ENCODE results near the gene KIF6.
"Not testable (repeated sequence)": the region's sequence is repeated elsewhere in the genome, so short reads cannot be mapped to it uniquely, and the experiment has no call there.

Gene KIF6, protein sequence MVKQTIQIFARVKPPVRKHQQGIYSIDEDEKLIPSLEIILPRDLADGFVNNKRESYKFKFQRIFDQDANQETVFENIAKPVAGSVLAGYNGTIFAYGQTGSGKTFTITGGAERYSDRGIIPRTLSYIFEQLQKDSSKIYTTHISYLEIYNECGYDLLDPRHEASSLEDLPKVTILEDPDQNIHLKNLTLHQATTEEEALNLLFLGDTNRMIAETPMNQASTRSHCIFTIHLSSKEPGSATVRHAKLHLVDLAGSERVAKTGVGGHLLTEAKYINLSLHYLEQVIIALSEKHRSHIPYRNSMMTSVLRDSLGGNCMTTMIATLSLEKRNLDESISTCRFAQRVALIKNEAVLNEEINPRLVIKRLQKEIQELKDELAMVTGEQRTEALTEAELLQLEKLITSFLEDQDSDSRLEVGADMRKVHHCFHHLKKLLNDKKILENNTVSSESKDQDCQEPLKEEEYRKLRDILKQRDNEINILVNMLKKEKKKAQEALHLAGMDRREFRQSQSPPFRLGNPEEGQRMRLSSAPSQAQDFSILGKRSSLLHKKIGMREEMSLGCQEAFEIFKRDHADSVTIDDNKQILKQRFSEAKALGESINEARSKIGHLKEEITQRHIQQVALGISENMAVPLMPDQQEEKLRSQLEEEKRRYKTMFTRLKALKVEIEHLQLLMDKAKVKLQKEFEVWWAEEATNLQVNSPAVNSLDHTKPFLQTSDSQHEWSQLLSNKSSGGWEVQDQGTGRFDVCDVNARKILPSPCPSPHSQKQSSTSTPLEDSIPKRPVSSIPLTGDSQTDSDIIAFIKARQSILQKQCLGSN

GRCh38 chr6:39724787-39725631 lies at the start of gene KIF6:
TSS of gene KIF6 (minus strand) at chr6:39725408. CDS start at chr6:39725310, 98 bp downstream.
- DNase-seq = peak; percentile 86

- DNase-seq = no peak
These were observed 48.6 kb upstream of the KIF6 start for GRCh38 chr6:39773782-39774181.

DNA sequence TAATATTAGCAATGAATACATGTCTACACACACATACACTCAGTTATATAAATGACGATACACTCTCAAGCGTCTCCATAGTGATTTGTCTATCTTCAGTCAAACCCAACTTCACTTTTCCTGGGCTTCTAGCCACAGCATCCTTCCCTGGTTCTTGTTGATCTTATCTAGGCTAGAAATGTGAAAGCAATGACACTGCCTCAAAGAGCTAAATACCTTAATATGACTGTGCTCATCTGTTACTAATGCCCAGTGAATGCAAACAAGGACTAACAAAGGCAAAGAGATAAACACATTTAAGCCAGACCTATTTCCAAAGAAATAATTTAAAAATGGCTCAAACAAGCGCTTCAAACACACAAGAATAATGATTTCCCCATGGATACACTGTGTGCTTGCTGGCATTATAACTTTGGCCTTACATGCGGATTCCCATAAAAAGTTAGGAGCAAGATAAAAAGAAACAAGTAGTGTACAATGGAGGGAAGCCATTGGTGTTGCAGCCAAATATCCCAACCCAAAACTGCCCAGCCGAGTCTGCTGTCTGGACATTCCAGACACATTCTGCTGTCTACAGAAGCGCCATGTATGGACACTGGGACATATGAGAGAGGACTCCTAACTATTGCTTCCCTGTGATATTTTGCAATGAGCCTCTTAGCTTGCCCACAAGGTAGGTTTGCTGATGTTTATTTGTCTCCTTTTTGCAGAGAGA lies 47.5 kb upstream of the KIF6 start:
- DNase-seq = no peak

GRCh38 chr6:39770446-39770845 lies 45.2 kb upstream of the KIF6 start:
- no peak for DNase-seq

DNA sequence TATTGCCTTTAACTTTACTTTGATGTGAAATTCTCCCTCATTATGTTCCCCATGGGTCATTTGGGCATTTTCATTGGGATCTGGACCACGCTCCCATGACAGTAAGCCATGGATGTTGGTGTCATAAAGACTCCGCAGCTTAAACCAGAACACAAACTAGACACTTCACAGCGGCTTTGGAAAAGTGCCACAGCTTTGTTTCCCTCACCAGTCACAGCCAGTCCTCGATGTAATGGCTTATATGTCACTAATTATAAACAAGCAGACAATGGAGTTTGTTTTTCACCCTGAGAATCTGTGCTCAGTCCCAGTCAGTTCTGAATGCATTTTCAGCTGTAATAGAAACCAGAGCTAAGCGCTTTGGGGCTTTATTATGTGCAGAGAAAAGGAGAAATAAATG lies 43.8 kb upstream of the KIF6 start:
- DNase-seq = no peak

GRCh38 chr6:39765508-39766065 lies 40.4 kb upstream of the KIF6 start:
- DNase-seq = no peak

DNA sequence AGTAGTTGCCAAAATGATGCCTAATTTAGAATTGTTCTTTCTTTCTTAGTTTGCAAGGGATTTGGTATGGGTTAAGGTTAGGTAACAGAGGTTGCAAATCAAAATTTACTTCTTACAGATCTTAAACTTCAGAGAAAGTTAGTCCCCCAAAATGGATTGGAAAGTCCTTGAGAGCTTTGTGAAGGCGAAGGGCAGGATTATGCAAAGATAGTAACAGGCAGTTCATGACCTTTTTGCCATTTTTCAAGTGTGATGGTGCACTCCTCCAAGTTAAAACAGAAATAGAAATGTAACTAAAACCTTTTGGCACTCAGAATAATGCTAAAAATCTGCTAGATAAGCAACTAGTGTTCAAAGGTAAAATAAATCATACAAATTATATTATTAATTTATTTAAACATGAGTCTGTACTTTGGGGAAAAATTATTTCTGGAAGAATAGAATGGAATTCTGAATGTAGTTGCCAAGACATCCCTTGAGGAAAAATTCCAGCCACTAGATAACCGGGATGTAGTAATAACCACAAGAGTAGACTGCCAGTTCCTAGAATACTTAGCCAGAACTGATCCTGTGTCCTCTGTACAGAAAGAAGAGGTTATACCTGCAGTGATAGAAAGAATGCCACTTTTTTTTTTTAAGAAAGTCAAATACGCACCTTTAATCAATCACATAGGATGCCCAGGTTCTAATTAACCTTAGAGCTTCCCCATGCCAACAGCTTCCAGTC lies 35.2 kb upstream of the KIF6 start:
- no peak for DNase-seq

GRCh38 chr6:39758905-39759605 lies 33.8 kb upstream of the KIF6 start:
- no peak for DNase-seq

- no peak for DNase-seq
These were observed 31.4 kb upstream of the KIF6 start for GRCh38 chr6:39756582-39756981.

DNA sequence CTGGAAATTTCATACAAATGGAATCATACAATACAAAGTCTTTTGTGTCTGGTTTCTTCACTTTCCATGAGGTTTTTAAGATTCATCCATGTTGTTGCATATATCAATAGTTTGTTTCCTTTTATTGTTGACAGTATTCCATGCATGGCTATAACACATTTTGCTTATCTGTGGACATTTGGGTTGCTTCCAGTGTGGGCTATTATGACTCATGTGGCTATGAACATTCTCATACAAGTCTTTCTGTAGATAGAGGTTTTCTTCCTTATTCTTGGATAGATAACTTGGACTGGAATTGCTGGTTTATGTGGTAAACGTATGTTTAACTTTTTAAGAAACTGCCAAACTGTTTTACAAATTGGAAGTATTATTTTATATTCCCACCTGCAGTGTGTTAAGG lies 30.0 kb upstream of the KIF6 start:
- no peak for DNase-seq

- DNase-seq = no peak
These were observed 29.4 kb upstream of the KIF6 start for GRCh38 chr6:39754514-39755115.

- no peak for DNase-seq
These were observed 28.5 kb upstream of the KIF6 start for GRCh38 chr6:39753725-39754045.

GRCh38 chr6:39752835-39753724 lies 27.9 kb upstream of the KIF6 start:
- no peak for DNase-seq

GRCh38 chr6:39746795-39747194 lies 21.6 kb upstream of the KIF6 start:
- no peak for DNase-seq

DNA sequence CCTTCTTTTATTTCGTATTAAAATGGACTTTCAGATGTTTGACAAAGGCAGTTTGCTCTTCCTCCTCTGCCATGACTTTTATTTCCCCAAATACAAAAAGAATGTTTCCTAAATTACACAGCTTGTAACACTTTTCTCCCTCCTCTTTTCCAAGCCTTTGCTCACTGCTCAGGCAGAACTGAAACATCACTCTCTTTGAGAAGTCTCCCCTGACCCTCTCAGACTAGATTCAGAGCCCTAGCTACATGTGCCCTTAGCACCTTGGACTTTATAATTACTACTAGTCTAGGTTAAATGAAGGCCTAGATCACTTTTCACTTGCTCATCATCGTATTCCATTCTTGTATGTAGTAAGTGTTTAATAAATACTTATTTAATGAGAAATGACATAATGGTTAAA lies 8.5 kb upstream of the KIF6 start:
- DNase-seq = no peak

- no peak for DNase-seq
These were observed 6.4 kb upstream of the KIF6 start for GRCh38 chr6:39731565-39731964.

GRCh38 chr6:39729945-39730344 lies 4.7 kb upstream of the KIF6 start:
- DNase-seq = no peak

DNA sequence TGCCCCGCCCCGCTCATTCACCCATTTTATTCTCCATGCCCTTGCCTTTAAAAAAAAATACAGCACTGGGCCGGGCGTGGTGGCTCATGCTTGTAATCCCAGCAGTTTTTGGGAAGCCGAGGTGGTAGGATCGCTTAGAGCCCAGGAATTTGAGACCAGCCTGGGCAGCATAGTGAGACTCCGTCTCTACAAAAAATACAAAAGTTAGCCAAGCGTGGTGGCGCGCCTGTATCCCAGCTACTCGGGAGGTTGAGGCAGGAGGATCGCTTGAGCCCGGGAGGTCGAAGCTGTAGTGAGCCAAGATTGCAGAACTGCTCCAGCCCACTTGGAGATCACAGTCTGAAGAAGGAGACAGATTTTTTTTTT lies 407 bp upstream of the KIF6 start:
- DNase-seq = no peak

DNA sequence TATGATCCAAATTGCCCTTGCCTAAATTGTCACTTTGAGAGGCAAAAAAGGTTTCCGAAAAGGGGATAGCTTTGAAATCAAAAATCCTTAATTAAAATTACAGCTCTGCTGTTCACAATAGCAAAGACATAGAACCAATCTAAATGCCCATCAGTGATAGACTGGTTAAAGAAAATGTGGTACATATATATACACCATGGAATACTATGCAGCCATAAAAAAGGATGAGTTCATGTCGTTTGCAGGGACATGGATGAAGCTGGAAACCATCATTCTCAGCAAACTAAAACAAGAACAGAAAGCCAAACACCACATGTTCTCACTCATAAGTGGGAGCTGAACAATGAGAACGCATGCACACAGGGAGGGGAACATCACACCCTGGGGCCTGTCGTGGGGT lies 1.9 kb downstream of the KIF6 start:
- DNase-seq = not testable (repeated sequence)

DNA sequence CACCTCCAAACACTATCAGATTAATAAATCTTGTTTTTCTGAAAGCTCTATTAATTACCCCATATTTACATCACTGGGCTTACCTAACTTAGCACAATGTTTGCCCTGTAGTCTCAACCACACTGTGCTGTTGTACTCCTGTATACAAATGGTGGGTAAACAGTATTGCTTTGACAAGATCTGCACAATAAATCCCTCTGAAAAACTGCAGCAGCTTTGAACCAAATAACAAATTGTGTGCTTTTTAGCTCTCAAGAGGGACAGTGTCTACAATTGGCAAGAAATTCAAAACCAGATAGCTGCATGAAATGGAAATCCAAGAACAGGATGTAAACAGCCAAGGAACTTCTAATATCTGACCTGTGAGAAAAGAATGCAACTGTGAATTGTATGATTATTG lies 10.4 kb downstream of the KIF6 start:
- no peak for DNase-seq
